ENCODE results near the gene LYRM4.

GRCh38 chr6:5208471-5208971 is 52.2 kb downstream of the LYRM4 start:
- TF ChIP-seq CTCF (IDR thresholded peaks at IDR 0.05) (no peak), POLR2A (IDR thresholded peaks at IDR 0.05) (no peak)

Measured in right lobe of liver (tissue), 4 donors.